Jurkat, Clone E6-1 (cell line): ENCODE results near the gene TMTC4.
"Not testable (repeated sequence)": the region's sequence is repeated elsewhere in the genome, so short reads cannot be mapped to it uniquely, and the experiment has no call there.

ENCODE experiments used
- DNase-seq: peaks from one replicate; pipeline ENCODE4 v3.0.0-alpha.2; 2011; ENCODE audit warnings: low read depth, low spot score
- H3K4me3 ChIP-seq: 2 replicates; pipeline ENCODE4 v1.5.1; 2011; ENCODE audit warnings: mild to moderate bottlenecking, low read length, control low read depth, moderate library complexity

The TMTC4 gene

DNA sequence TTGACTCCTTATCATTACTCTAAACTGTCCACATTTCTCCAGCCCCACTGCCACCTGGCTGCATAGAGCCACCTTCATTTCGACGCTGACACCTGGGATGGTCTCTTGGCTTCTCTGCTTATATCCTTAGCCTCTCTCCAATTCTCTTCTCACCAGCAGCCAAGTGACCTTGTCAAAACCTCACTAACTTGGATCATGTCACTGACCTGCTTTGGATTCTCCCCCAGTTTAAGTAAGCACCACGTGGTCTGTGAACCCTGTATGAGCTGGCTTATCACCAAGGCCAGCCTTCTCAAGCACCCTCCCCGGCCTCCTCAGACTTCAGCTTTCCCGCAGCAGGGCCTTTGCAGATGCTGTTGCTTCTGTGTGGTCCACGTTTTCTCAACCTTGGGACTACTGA lies 73.7 kb downstream of the TMTC4 start:
- DNase-seq: no peak
- H3K4me3 ChIP-seq: no peak overlapping the region

GRCh38 chr13:100600461-100600860 lies 74.1 kb downstream of the TMTC4 start:
- no peak for DNase-seq

GRCh38 chr13:100597253-100597652 lies 77.3 kb downstream of the TMTC4 start:
- no peak for DNase-seq
- H3K4me3 ChIP-seq: no peak overlapping the region

More at GRCh38 chr13:100600461-100600860, 74.1 kb downstream of the TMTC4 start:
- H3K4me3 ChIP-seq: no peak overlapping the region

- no peak for DNase-seq
- no peak overlapping the region for H3K4me3 ChIP-seq
Measured at GRCh38 chr13:100596516-100596915, 78.1 kb downstream of the TMTC4 start.

GRCh38 chr13:100594731-100595130 lies 79.9 kb downstream of the TMTC4 start:
- no peak overlapping the region for H3K4me3 ChIP-seq
- DNase-seq: no peak

- DNase-seq: no peak
Measured at GRCh38 chr13:100594255-100594654, 80.3 kb downstream of the TMTC4 start.

GRCh38 chr13:100589178-100589725 lies 85.3 kb downstream of the TMTC4 start:
- H3K4me3 ChIP-seq: no peak overlapping the region
- no peak for DNase-seq

More at GRCh38 chr13:100594255-100594654, 80.3 kb downstream of the TMTC4 start:
- H3K4me3 ChIP-seq: no peak overlapping the region

DNA sequence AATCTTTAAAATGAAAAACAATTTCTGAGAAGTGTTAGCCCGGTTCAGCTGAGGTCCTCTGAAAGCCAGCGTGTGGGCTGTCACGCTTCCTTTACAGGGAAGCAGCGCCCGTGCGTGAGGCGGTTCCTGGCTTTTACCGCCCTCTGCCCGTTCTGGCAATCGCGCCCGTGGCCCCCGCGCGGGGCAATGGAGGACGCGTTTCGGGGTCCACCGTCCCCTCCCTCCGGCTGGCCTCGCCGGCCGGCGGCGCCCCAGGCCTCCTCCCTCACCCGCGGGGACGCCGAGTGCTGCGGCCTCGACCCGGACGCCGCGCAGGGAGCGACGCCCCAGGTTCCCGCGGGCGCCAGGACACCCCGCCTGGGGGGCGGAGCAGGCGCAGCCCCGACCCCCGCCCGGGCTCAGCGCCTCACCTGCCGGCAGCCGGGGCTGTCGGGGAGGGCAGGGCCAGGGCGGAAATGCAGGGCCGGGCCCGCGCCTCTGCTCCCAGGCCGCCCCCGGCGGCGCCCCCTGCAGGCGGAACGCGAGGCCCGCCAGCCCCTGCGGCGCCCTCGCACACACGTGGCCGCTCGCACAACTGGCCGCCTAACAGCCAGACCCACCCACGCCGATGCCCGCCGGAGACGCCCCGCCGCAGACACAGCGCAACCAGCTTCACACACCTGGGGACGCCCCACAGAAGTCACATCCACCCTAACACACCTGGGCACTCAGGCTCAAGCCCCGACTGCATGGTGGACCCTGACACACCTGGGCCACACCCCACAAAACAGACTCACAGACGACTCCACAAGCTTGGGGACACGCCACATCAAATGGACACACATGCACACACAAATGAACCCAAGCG lies 86.0 kb downstream of the TMTC4 start, which contains the start of gene GGACT:
TSS of gene GGACT (minus strand) at position 459 of the 847 bp plus-strand sequence. CDS start 56,198 bp downstream, outside the sequence.
- peak; percentile 51 for DNase-seq

GRCh38 chr13:100584896-100585295 lies 89.7 kb downstream of the TMTC4 start:
- DNase-seq: peak; percentile 78
- H3K4me3 ChIP-seq: no peak overlapping the region

More for the DNA sequence above, 86.0 kb downstream of the TMTC4 start, which contains the start of gene GGACT:
- H3K4me3 ChIP-seq: peak within 1 kb of the TSS; percentile 59

- DNase-seq: no peak
- no peak overlapping the region for H3K4me3 ChIP-seq
Measured at GRCh38 chr13:100581504-100581903, 93.1 kb downstream of the TMTC4 start.

- DNase-seq: no peak
- no peak overlapping the region for H3K4me3 ChIP-seq
Measured at GRCh38 chr13:100581030-100581429, 93.6 kb downstream of the TMTC4 start.

- H3K4me3 ChIP-seq: no peak overlapping the region
- no peak for DNase-seq
Measured at GRCh38 chr13:100580045-100580444, 94.5 kb downstream of the TMTC4 start.

DNA sequence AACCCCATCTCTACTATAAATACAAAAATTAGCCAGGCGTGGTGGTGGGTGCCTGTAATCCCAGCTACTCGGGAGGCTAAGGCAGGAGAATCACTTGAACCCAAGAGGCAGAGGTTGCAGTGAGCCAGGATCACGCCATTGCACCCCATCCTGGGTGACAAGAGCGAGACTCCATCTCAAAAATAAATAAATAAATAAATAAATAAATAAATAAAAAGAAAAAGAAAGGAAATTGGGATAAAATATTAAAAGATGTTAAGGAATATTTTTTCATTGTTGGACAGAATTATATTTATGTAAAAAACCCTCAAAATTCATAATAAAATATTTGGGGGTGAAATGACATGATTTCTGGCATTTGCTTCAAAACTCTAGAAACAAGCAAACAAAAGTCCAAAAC lies 97.4 kb downstream of the TMTC4 start:
- not testable (repeated sequence) for H3K4me3 ChIP-seq, DNase-seq

DNA sequence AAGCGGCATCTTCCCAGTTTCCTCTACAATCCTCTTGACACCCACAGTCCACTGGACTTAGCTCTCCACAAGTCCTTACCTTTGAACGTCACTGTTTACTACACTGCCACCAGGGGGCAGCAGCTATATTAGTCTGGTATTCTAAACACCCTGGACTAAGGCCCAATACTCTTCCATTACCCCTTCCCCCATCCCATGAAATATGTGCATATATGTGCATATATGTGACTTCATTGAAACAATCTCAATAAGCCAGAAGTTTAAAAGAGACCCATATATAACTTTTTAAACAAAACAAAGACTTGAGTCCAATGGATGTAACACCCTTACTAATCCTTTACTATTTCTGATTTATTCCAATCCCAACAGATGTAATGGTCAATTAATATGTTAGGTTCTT lies 101.5 kb downstream of the TMTC4 start:
- DNase-seq: peak; percentile 70
- no peak overlapping the region for H3K4me3 ChIP-seq

DNA sequence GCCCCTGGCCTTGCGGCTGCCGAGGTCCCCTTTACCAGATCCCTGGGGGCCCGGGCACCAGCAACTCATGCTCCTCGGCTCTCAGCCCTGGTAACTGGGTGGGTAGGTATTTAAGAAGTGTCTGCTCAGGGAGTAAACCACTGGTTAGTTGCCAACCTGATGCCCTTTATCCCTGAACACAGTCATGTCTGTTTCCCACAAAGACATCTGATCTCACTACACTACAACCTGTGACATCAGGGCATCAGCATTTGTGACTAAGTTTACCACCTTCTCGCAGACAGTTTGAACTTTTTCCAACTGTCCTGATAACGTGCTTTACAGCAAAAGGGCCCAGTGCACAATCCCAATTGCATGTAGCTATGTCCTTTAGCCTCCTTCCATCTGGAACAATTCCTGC lies 108.1 kb downstream of the TMTC4 start:
- no peak for DNase-seq
- no peak overlapping the region for H3K4me3 ChIP-seq

GRCh38 chr13:100565286-100565685 lies 109.3 kb downstream of the TMTC4 start:
- peak; percentile 59 for DNase-seq
- no peak overlapping the region for H3K4me3 ChIP-seq

DNA sequence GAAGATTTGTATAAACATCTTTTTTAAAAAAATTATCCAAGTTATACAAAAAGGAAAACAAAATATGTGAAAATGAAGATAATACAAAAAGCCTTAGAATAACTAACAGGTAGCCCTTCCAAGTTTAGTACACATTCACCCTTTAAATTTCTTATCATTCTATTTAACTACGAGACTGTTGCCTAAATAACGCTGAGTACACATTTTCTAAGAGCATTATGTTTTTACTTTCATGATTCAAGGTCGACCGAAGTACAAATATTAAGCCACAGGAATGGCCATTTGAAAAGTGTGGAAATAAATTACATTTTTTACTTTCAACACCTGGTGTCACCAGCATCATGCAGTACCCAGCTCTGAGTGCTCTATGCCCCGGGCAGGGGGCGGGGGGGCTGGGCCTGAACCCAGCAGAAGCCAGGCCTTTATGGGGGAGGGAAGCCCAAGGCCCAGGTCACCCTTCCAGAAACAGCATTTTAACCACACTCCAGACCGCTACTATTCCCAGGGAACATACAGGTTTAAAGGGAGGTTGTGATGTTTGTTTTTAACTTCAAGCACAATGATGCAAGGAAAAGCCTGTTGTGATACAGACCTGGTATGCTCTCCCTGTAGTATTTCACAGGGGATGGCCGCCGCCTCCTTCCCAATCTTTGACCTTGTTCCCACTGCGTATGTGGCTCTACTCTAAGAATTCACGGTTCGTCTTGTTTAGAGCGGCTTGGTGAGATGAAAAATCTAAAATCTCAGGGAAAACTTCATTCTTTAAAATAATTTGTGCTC lies 110.0 kb downstream of the TMTC4 start:
- no peak for DNase-seq
- H3K4me3 ChIP-seq: no peak overlapping the region

GRCh38 chr13:100563779-100564178 lies 110.8 kb downstream of the TMTC4 start:
- no peak for DNase-seq
- no peak overlapping the region for H3K4me3 ChIP-seq

GRCh38 chr13:100561599-100562204 lies 112.9 kb downstream of the TMTC4 start:
- no peak overlapping the region for H3K4me3 ChIP-seq
- no peak for DNase-seq
